Lower leg skin (tissue), 4 donors: Measurements from ENCODE around the gene RAP1GAP. TPM values are rescaled to one million over a fixed set of nuclear protein-coding genes. Genes with fewer than 3 reads are reported as not detected.
"Not testable (repeated sequence)": the region's sequence is repeated elsewhere in the genome, so short reads cannot be mapped to it uniquely, and the experiment has no call there.

Experiments used
- DNase-seq, 2 donors: peaks; one replicate each; pipeline ENCODE4 v3.0.0-alpha.2; 2019; ENCODE audit warnings: low spot score in 2 of 2
- H3K4me3 ChIP-seq: fragments of 200-600 bp; sonication (generic); 2 replicates; pipeline ENCODE4 v1.5.1; 2017; ENCODE audit warnings: mild to moderate bottlenecking, low read depth; ENCODE audit not compliant: poor library complexity, severe bottlenecking
- POLR2A ChIP-seq, 2 donors: fragments of 450-650 bp; IDR thresholded peaks; one replicate each; pipeline ENCODE4 v1.6.1; 2016 to 2017; ENCODE audit warnings: antibody characterized with exemption in 2 of 2, mild to moderate bottlenecking in 1 of 2, moderate library complexity in 1 of 2
- WGBS, 2 donors: methylation state at CpG; one replicate each; pipeline ENCODE4 v1.1.5; 2018; 5-methylcytosine and 5-hydroxymethylcytosine counted together
- intact Hi-C: fragments of 100-400 bp; cut with DNase I; formaldehyde crosslinking; loops from one replicate; pipeline ENCODE4 v1.15.0; 2023; ENCODE audit warnings: low total_unique reads
- total RNA-seq, 4 donors: library from RNA; depleted of rRNA; stranded (reverse); fragments of >200 nt; gene quantifications; one replicate each; pipeline ENCODE4 v1.1.0, GENCODE V29; 2016
- TF ChIP-seq, protein P1 (sequence below), 3 donors: fragments of 450-650 bp; IDR thresholded peaks; one replicate each; pipeline ENCODE4 v1.5.1; 2016; ENCODE audit warnings: antibody characterized with exemption in 3 of 3, mild to moderate bottlenecking in 3 of 3, moderate library complexity in 2 of 3

Gene RAP1GAP
- total RNA-seq, 4 donors from 2014 or later, result 1.3 to 4.0 (median 2.6) TPM

DNA sequence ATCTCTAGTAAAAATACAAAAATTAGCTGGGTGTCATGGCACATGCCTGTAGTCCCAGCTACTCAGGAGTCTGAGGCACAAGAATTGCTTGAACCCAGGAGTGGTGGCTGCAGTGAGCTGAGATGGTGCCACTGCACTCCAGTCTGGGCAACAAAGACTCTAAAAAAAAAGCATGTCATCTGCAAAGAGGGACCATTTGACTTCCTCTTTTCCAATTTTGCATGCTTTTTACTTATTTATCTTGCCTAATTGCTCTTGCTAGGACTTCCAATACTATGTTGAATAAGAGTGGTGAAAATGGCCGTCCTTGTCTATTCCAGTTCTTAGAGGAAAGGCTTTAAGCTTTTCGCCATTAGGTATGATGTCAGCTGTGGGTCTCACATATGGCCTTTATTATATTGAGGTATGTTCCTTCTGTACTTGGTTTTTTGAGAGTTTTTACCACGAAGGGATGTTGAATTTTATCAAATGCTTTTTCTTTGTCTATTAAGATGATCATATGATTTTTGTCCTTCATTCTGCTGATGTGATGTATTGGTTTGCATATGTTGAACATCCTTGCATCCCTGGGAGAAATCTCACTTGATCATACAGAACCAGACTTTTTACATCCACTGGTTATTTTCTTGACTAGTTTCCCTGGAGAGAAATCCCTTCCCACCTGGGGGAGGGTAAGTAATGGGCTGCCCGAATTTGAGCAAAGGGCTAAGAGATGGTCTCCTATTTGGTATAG, 17.0 kb upstream of the RAP1GAP start:
- intact Hi-C loops, result no loop called here
- TF ChIP-seq, protein P1, sequence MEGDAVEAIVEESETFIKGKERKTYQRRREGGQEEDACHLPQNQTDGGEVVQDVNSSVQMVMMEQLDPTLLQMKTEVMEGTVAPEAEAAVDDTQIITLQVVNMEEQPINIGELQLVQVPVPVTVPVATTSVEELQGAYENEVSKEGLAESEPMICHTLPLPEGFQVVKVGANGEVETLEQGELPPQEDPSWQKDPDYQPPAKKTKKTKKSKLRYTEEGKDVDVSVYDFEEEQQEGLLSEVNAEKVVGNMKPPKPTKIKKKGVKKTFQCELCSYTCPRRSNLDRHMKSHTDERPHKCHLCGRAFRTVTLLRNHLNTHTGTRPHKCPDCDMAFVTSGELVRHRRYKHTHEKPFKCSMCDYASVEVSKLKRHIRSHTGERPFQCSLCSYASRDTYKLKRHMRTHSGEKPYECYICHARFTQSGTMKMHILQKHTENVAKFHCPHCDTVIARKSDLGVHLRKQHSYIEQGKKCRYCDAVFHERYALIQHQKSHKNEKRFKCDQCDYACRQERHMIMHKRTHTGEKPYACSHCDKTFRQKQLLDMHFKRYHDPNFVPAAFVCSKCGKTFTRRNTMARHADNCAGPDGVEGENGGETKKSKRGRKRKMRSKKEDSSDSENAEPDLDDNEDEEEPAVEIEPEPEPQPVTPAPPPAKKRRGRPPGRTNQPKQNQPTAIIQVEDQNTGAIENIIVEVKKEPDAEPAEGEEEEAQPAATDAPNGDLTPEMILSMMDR (IDR thresholded peaks at IDR 0.05), result no peak
- TF ChIP-seq POLR2A (IDR thresholded peaks at IDR 0.05), result no peak
- no peak overlapping the region for H3K4me3 ChIP-seq
- no peak for DNase-seq
- 88 to 89% methylated on average over 4 of the region's 4 CpGs for WGBS, 2 donors

DNA sequence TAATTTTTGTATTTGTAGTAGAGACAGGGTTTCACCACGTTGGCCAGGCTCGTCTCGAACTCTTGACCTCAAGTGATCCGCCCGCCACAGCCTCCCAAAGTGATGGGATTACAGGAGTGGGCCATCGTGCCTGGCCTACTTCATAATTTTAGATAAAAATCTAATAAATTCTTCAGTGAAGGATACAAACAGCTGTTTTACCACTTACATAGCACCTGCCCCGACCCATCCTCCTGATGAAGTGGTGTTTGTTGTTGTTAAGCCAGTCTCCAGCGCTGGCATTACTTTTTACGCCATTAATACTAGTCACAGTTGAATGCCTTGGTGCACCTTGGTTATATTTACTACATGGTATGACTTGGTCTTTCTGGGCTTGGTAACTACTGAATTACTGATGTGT, 12.3 kb upstream of the RAP1GAP start:
- 84 to 88% methylated on average over 9 of the region's 9 CpGs for WGBS, 2 donors
- intact Hi-C loops, result no loop called here
- no peak for TF ChIP-seq POLR2A (IDR thresholded peaks at IDR 0.05)
- TF ChIP-seq, protein P1 (IDR thresholded peaks at IDR 0.05), result no peak
- no peak for DNase-seq
- no peak overlapping the region for H3K4me3 ChIP-seq

DNA sequence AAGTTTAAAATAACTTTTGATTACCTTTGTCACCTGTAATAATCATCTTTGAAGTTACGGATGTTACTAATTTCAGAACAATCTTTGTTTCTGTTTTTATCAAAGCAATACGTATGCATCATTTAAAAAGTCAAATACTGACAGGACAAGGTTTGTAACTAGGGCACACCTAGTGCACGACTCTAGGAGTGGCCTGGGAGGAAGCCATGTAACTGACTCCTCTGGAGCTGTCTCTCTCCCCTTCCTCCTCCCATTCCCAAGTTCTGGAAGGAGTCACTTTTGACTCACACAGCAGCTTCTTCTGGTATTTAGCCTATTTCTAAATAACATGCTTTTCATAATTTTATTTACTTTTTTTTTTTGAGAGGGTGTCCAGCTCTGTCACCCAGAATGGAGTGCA, 11.8 kb upstream of the RAP1GAP start:
- TF ChIP-seq, protein P1 (IDR thresholded peaks at IDR 0.05), result no peak
- no peak for TF ChIP-seq POLR2A (IDR thresholded peaks at IDR 0.05)
- no peak overlapping the region for H3K4me3 ChIP-seq
- no peak for DNase-seq
- 44 to 58% methylated on average over 3 of the region's 3 CpGs for WGBS, 2 donors
- intact Hi-C loops, result no loop called here

DNA sequence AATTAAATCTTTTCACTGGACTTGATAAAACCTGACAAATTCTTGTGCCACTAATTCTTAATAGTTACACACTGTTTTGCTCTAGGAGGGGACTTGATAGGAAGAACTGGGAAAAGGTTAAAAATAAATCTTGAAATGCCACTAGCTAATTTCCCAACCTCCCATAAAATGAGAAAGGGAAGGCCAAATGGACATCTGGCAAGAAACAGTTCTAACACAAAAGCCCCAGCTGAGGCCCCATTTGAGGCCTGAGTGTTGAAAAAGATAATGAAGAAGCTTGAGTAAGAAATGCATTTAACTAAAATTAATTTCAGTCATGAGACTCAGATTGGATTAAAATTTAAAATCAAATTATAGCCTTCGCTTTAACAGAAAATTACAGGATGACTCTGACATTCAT, 11.2 kb upstream of the RAP1GAP start:
- TF ChIP-seq POLR2A (IDR thresholded peaks at IDR 0.05), result no peak
- TF ChIP-seq, protein P1 (IDR thresholded peaks at IDR 0.05), result no peak
- no peak for DNase-seq
- no peak overlapping the region for H3K4me3 ChIP-seq
- intact Hi-C loops, result no loop called here
- WGBS, 2 donors, result 91 to 94% methylated on average over 1 of the region's 1 CpG

DNA sequence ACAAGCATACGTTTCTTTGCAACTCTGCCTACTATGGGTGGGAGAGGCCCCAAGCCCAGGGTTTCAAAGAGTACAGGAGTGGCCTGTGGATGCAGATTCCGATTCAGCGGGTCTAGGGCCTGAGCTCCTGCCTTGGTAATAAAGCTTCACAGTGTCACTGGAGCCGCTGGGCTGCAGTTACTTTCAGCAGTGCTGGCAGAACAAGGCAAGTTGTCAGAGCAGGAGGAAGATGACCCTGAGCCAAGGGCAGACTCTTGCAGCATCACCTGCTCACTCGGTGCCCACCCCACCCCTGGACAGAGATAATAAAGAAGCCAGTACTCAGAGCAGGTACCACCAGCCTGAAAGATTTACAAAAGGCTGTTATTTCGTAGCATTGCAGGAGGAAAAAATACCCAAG, 8.0 kb upstream of the RAP1GAP start:
- DNase-seq, result no peak
- intact Hi-C loops, result no loop called here
- 80 to 90% methylated on average over 6 of the region's 6 CpGs for WGBS, 2 donors
- no peak overlapping the region for H3K4me3 ChIP-seq
- TF ChIP-seq, protein P1 (IDR thresholded peaks at IDR 0.05), result no peak
- no peak for TF ChIP-seq POLR2A (IDR thresholded peaks at IDR 0.05)

DNA sequence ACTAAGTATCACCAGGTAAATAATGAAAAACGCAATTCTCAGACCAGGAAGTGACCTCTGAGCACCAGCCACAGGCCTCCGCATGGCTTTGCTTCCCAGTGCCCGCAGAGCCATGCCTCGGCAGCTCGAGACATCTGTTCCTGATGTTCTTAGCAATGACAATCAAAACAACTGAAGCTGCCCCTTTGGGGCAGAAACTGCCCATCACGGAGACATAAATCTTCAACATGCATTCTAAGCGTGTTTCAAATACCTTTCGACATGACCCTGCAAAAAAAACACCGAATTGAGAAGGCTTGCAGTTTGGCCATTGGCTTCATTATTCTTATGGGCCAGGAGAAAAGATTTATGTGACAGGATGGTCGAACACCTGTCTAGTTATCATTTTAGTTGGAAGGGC, 5.8 kb upstream of the RAP1GAP start:
- DNase-seq, result no peak
- H3K4me3 ChIP-seq, result no peak overlapping the region
- TF ChIP-seq, protein P1 (IDR thresholded peaks at IDR 0.05), result no peak
- no peak for TF ChIP-seq POLR2A (IDR thresholded peaks at IDR 0.05)
- WGBS, 2 donors, result 79 to 85% methylated on average over 10 of the region's 10 CpGs
- intact Hi-C loops, result no loop called here

DNA sequence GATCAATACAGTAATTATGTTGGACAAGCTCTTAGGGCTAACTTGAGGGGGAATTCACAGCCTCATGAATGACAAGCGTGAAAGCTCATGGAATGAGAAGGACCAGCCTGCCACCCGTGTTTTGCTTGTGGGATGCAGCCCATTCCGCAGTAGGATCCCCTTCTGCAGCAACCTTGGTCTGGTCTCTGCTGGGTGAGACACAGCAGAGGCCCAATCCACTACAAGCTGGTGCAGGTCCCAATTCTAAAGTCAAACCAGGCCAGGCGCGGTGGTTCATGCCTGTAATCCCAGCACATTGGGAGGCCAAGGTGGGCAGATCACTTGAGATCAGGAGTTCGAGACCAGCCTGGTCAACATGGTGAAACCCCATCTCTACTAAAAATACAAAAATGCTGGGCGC, 4.7 kb upstream of the RAP1GAP start:
- H3K4me3 ChIP-seq, intact Hi-C loops: not testable (repeated sequence)
- WGBS, 2 donors, result 66 to 67% methylated on average over 5 to 7 of the region's 7 CpGs
- peak in 1 of 2 donors; percentile 46 for DNase-seq
